Osteoblast (primary cell): ENCODE measurements around the gene HAAO. TPM values are rescaled to one million over a fixed set of nuclear protein-coding genes. Genes with fewer than 3 reads are reported as not detected.

Experiments used
- DNase-seq: peaks from one replicate; pipeline ENCODE4 v3.0.0; 2011; ENCODE audit warnings: low spot score, mixed read lengths; ENCODE audit not compliant: insufficient read length; ENCODE audit errors: missing footprints
- H2AFZ ChIP-seq: 2 replicates; pipeline ENCODE4 v1.6.0; 2011; ENCODE audit warnings: mild to moderate bottlenecking, low read length
- H3K27ac ChIP-seq: 2 replicates; pipeline ENCODE4 v1.5.1; 2011; ENCODE audit warnings: mild to moderate bottlenecking, low read depth, low read length, moderate library complexity
- H3K27me3 ChIP-seq: 2 replicates; pipeline ENCODE4 v1.6.0; 2012; ENCODE audit warnings: mild to moderate bottlenecking, control low read depth, inconsistent platforms, low read length, moderate library complexity; ENCODE audit not compliant: insufficient read depth
- H3K36me3 ChIP-seq: 2 replicates; pipeline ENCODE4 v1.5.1; 2011; ENCODE audit warnings: mild to moderate bottlenecking, low read length, control low read depth, moderate library complexity; ENCODE audit not compliant: insufficient read depth
- H3K4me1 ChIP-seq: 2 replicates; pipeline ENCODE4 v1.5.1; 2011; ENCODE audit warnings: mild to moderate bottlenecking, low read length, control low read depth, moderate library complexity; ENCODE audit not compliant: insufficient read depth
- H3K4me2 ChIP-seq: 2 replicates; pipeline ENCODE4 v1.6.0; 2011; ENCODE audit warnings: mild to moderate bottlenecking, low read length; ENCODE audit not compliant: insufficient read depth
- H3K4me3 ChIP-seq: fragments of 200-600 bp; sonication (generic); 3 replicates; pipeline ENCODE4 v1.5.1; 2012; ENCODE audit warnings: mild to moderate bottlenecking, low read length, inconsistent platforms; ENCODE audit not compliant: insufficient read depth
- H3K79me2 ChIP-seq: 2 replicates; pipeline ENCODE4 v1.6.0; 2012; ENCODE audit warnings: mild to moderate bottlenecking, low read length, control low read depth, inconsistent platforms; ENCODE audit not compliant: insufficient read depth
- H3K9me3 ChIP-seq: 2 replicates; pipeline ENCODE4 v1.5.1; 2011; ENCODE audit warnings: low read depth, low read length, control low read depth
- H4K20me1 ChIP-seq: 2 replicates; pipeline ENCODE4 v1.6.0; 2012; ENCODE audit warnings: mild to moderate bottlenecking, low read length, control low read depth; ENCODE audit not compliant: insufficient read depth
- CTCF ChIP-seq: IDR thresholded peaks from 2 replicates; pipeline ENCODE4 v1.5.1; 2011; ENCODE audit warnings: mild to moderate bottlenecking, low read depth, low read length, moderate library complexity; ENCODE audit errors: extremely low read depth
- total RNA-seq: library from RNA; depleted of rRNA; stranded (reverse); fragments of >200 nt; gene quantifications from 2 replicates; pipeline ENCODE4 v1.2.3, GENCODE V29; 2012

HAAO gene
- total RNA-seq, 1 donor: 0.72 TPM

- Histone ChIP-seq H2AFZ (no peak overlapping the region), H4K20me1 (no peaks in the 10 kb centered on the region), H3K4me3 (no peak overlapping the region), H3K4me2 (no peak overlapping the region), H3K4me1 (peaks cover 12% of the 10 kb centered on the region), H3K27ac (no peak overlapping the region), H3K79me2 (no peaks in the 10 kb centered on the region), H3K36me3 (no peaks in the 10 kb centered on the region), H3K27me3 (no peaks in the 10 kb centered on the region), H3K9me3 (no peaks in the 10 kb centered on the region)
- DNase-seq: peak; percentile 22
- TF ChIP-seq CTCF: no peak
Measured at GRCh38 chr2:42752816-42753813, 39.3 kb downstream of the HAAO start.

GRCh38 chr2:42752314-42752713 lies 40.1 kb downstream of the HAAO start:
- no peaks in the 10 kb centered on the region for H3K36me3 ChIP-seq
- TF ChIP-seq CTCF: no peak
- H2AFZ ChIP-seq: no peak overlapping the region
- DNase-seq: peak; percentile 34
- no peak overlapping the region for H3K4me3 ChIP-seq
- no peak overlapping the region for H3K27ac ChIP-seq
- no peaks in the 10 kb centered on the region for H3K27me3 ChIP-seq
- peaks cover 12% of the 10 kb centered on the region for H3K4me1 ChIP-seq
- H3K9me3 ChIP-seq: no peaks in the 10 kb centered on the region
- H4K20me1 ChIP-seq: no peaks in the 10 kb centered on the region
- no peaks in the 10 kb centered on the region for H3K79me2 ChIP-seq
- H3K4me2 ChIP-seq: no peak overlapping the region

GRCh38 chr2:42748840-42749239 lies 43.5 kb downstream of the HAAO start:
- no peaks in the 10 kb centered on the region for H3K4me1 ChIP-seq
- H2AFZ ChIP-seq: no peak overlapping the region
- DNase-seq: no peak
- H3K9me3 ChIP-seq: no peaks in the 10 kb centered on the region
- no peaks in the 10 kb centered on the region for H3K36me3 ChIP-seq
- H3K4me2 ChIP-seq: no peak overlapping the region
- H3K79me2 ChIP-seq: no peaks in the 10 kb centered on the region
- H3K4me3 ChIP-seq: no peak overlapping the region
- H3K27ac ChIP-seq: no peak overlapping the region
- H3K27me3 ChIP-seq: no peaks in the 10 kb centered on the region
- TF ChIP-seq CTCF: no peak
- H4K20me1 ChIP-seq: no peaks in the 10 kb centered on the region

GRCh38 chr2:42747422-42747821 lies 45.0 kb downstream of the HAAO start:
- no peaks in the 10 kb centered on the region for H3K36me3 ChIP-seq
- H3K9me3 ChIP-seq: no peaks in the 10 kb centered on the region
- no peak overlapping the region for H3K4me3 ChIP-seq
- H3K4me1 ChIP-seq: no peaks in the 10 kb centered on the region
- no peak overlapping the region for H3K27ac ChIP-seq
- no peaks in the 10 kb centered on the region for H3K79me2 ChIP-seq
- H4K20me1 ChIP-seq: no peaks in the 10 kb centered on the region
- no peak for TF ChIP-seq CTCF
- DNase-seq: no peak
- no peak overlapping the region for H3K4me2 ChIP-seq
- H3K27me3 ChIP-seq: no peaks in the 10 kb centered on the region
- H2AFZ ChIP-seq: no peak overlapping the region
